HepG2 (cell line): ENCODE results near the gene SH3BP5. TPM values are rescaled to one million over a fixed set of nuclear protein-coding genes. Genes with fewer than 3 reads are reported as not detected.

Experiments
- ATAC-seq: fragments of 200-7000 bp; cut with Tn5 transposase; 3 replicates; pipeline ENCODE4 v1.9.1; 2020; ENCODE audit warnings: mild to moderate bottlenecking, moderate library complexity
- BruUV-seq: library from RNA; stranded (reverse); fragments of 400-500 nt; replicated peaks from 2 replicates; lab custom pipeline; 2021; lab: Mats Ljungman, UMichigan
- CTCF ChIA-PET: fragments of 300-600 bp; formaldehyde crosslinking; extraction: SDS; loops from one replicate; lab custom pipeline; 2021; ENCODE audit warnings: low total read pairs, inconsistent platforms, low intra/inter-chr PET ratio; lab: Yijun Ruan, JAX
- POLR2A ChIA-PET: fragments of 350-600 bp; sonication (Branson Sonifier 250); formaldehyde crosslinking; loops from one replicate; lab custom pipeline; 2020; ENCODE audit warnings: antibody characterized with exemption, inconsistent platforms; lab: Yijun Ruan, JAX
- DNase-seq: peaks from one replicate; pipeline ENCODE4 v3.0.0-alpha.2; 2015; ENCODE audit warnings: low spot score
- FAIRE-seq: peaks from 3 replicates; lab custom pipeline; 2011; peaks lifted over from hg19 to GRCh38; lab: Jason Lieb, UNC
- H2AFZ ChIP-seq: one replicate; pipeline ENCODE4 v1.6.1; 2011; ENCODE audit warnings: low read length, inconsistent platforms
- H3K27ac ChIP-seq: fragments of 300-600 bp; 3 replicates; pipeline ENCODE4 v1.8.0; 2011; ENCODE audit warnings: mixed run types, mild to moderate bottlenecking, mixed read lengths, low read length, inconsistent platforms; ENCODE audit not compliant: insufficient read depth; ENCODE audit errors: extremely low read length
- H3K27me3 ChIP-seq, 2 experiments: fragments of 200-600 bp in 1 of 2; 2 replicates in 1 of 2; 3 replicates in 1 of 2; pipeline versions ENCODE4 v1.6.0 to v1.8.0; 2011; ENCODE audit warnings: low read length in 2 of 2, mild to moderate bottlenecking in 2 of 2, moderate library complexity in 2 of 2, inconsistent platforms in 1 of 2; ENCODE audit not compliant: insufficient read depth in 2 of 2, control insufficient read depth in 1 of 2
- H3K36me3 ChIP-seq, 2 experiments: fragments of 200-600 bp in 1 of 2; replicated peaks in 1 of 2; 2 replicates in 1 of 2; 3 replicates in 1 of 2; pipeline versions ENCODE4 v1.5.1 to v1.8.0; 2011; ENCODE audit warnings: low read length in 2 of 2, inconsistent platforms in 1 of 2; ENCODE audit not compliant: insufficient read depth in 2 of 2, control insufficient read depth in 1 of 2
- H3K4me1 ChIP-seq: 2 replicates; pipeline ENCODE4 v1.5.1; 2012; ENCODE audit warnings: low read length, inconsistent platforms; ENCODE audit not compliant: insufficient read depth
- H3K4me2 ChIP-seq: 2 replicates; pipeline ENCODE4 v1.6.0; 2011; ENCODE audit warnings: low read depth, low read length, inconsistent platforms
- H3K4me3 ChIP-seq, 3 experiments: fragments of 200-600 bp in 1 of 3; sonication (generic), shearing (Covaris generic) in 1 of 3; replicated peaks in 1 of 3; 2 replicates each; pipeline ENCODE4 v1.5.1; 2011 to 2016; ENCODE audit warnings: low read length in 3 of 3, inconsistent platforms in 2 of 3, low read depth in 2 of 3, mild to moderate bottlenecking in 2 of 3, control low read depth in 1 of 3, mixed read lengths in 1 of 3; ENCODE audit not compliant: insufficient read depth in 1 of 3
- H3K79me2 ChIP-seq: one replicate; pipeline ENCODE4 v1.6.1; 2011; ENCODE audit warnings: low read length, inconsistent platforms; ENCODE audit not compliant: insufficient read depth
- H3K9ac ChIP-seq: 2 replicates; pipeline ENCODE4 v1.6.0; 2011; ENCODE audit warnings: mild to moderate bottlenecking, low read depth, low read length, inconsistent platforms; ENCODE audit not compliant: insufficient read depth
- H3K9me3 ChIP-seq: 2 replicates; pipeline ENCODE4 v1.5.1; 2012; ENCODE audit warnings: mild to moderate bottlenecking, low read length
- H4K20me1 ChIP-seq: 2 replicates; pipeline ENCODE4 v1.6.0; 2011; ENCODE audit warnings: inconsistent platforms, mild to moderate bottlenecking, low read length, moderate library complexity; ENCODE audit not compliant: insufficient read depth
- KDM4B ChIP-seq: sonication (generic); formaldehyde crosslinking; IDR thresholded peaks from 2 replicates; pipeline ENCODE4 v1.4.0; 2020; ENCODE audit warnings: missing genetic modification reagents
- KMT2B ChIP-seq: IDR thresholded peaks from 2 replicates; pipeline ENCODE4 v1.6.1; 2016; ENCODE audit warnings: missing genetic modification reagents, missing compliant biosample characterization
- MBNL3 ChIP-seq: fragments of 250-450 bp; sonication (Bioruptor Pico); conservative IDR thresholded peaks from 2 replicates; pipeline ENCODE4 v1.8.0; 2022; ENCODE audit warnings: mild to moderate bottlenecking, inconsistent platforms
- RARA ChIP-seq: IDR thresholded peaks from 2 replicates; pipeline ENCODE4 v1.6.1; 2016; ENCODE audit warnings: missing genetic modification reagents, missing compliant biosample characterization
- RELA ChIP-seq: sonication (generic); formaldehyde crosslinking; IDR thresholded peaks from 2 replicates; pipeline ENCODE4 v1.4.0; 2020; ENCODE audit warnings: missing genetic modification reagents
- SP1 ChIP-seq, 2 experiments: fragments of 450-650 bp in 1 of 2; sonication (generic) in 1 of 2; formaldehyde crosslinking in 1 of 2; IDR thresholded peaks; 2 replicates each; pipeline versions ENCODE4 v1.4.0 to v1.6.1; 2016 to 2020; ENCODE audit warnings: missing genetic modification reagents in 1 of 2
- ZNF296 ChIP-seq: sonication (generic); formaldehyde crosslinking; conservative IDR thresholded peaks from 2 replicates; pipeline ENCODE4 v1.5.0; 2020; ENCODE audit warnings: mild to moderate bottlenecking, missing genetic modification reagents
- ZNF891 ChIP-seq: sonication (generic); formaldehyde crosslinking; IDR thresholded peaks from 2 replicates; pipeline ENCODE4 v1.5.0; 2020; ENCODE audit warnings: mild to moderate bottlenecking, missing genetic modification reagents
- WGBS: methylation state at CpG from one replicate; pipeline ENCODE4 v1.1.6; 2017; ENCODE audit warnings: low lambda C conversion rate; 5-methylcytosine and 5-hydroxymethylcytosine counted together
- in situ Hi-C: cut with HindIII; loops from 2 replicates; pipeline ENCODE4 v1.10.0; 2017; ENCODE audit warnings: low pct_unique_long_range_greater_than_20kb; ENCODE audit not compliant: extremely low pct_ligation_motif_present
- intact Hi-C: fragments of 100-400 bp; cut with micrococcal nuclease; formaldehyde crosslinking; loops from one replicate; pipeline ENCODE4 v1.10.0; 2022; ENCODE audit not compliant: unreplicated experiment
- polyA plus RNA-seq, 8 experiments: library from polyadenylated mRNA; depleted of rRNA in 3 of 8; stranded (reverse) in 7 of 8; unstranded in 1 of 8; fragments of >200 nt; fragmentation: Illumina TruSeq in 4 of 8; extraction: Trizol in 4 of 8; gene quantifications; 2 replicates each; pipeline versions ENCODE4 v1.2.1 to v1.2.3, GENCODE V29; 2011 to 2016; ENCODE audit warnings: low read depth in 4 of 8, missing spikeins in 1 of 8, mixed read lengths in 1 of 8; ENCODE audit not compliant: insufficient read depth in 1 of 8
- total RNA-seq, 5 experiments: library from RNA; depleted of rRNA; stranded (reverse); fragments of >200 nt; fragmentation: Illumina TruSeq; extraction: Trizol; gene quantifications; 2 replicates each; pipeline ENCODE4 v1.2.3, GENCODE V29; 2016; ENCODE audit warnings: low read depth in 1 of 5
- TF ChIP-seq, protein P1 (sequence below): sonication (generic); formaldehyde crosslinking; conservative IDR thresholded peaks from 2 replicates; pipeline ENCODE4 v1.4.0; 2020; ENCODE audit warnings: missing genetic modification reagents
- TF ChIP-seq, protein P2 (sequence below), 2 experiments: fragments of 450-650 bp in 1 of 2; sonication (generic) in 1 of 2; formaldehyde crosslinking; IDR thresholded peaks; 2 replicates each; pipeline versions ENCODE4 v1.5.0 to v1.8.0; 2020 to 2022; ENCODE audit warnings: mild to moderate bottlenecking in 1 of 2, missing genetic modification reagents in 1 of 2
- TF ChIP-seq, protein P3 (sequence below): sonication (generic); formaldehyde crosslinking; IDR thresholded peaks from 2 replicates; pipeline ENCODE4 v1.9.0; 2022; ENCODE audit warnings: missing genetic modification reagents, mild to moderate bottlenecking, borderline replicate concordance
- TF ChIP-seq, protein P4 (sequence below): sonication (generic); formaldehyde crosslinking; IDR thresholded peaks from 2 replicates; pipeline ENCODE4 v1.5.1; 2020; ENCODE audit warnings: missing genetic modification reagents, mild to moderate bottlenecking, borderline replicate concordance

The SH3BP5 gene
- total and polyA plus RNA-seq, 2 of the 13 experiments (the other 11 are each of a cell fraction or from before 2014, with no cell fraction given): 0.09 to 0.16 TPM

DNA sequence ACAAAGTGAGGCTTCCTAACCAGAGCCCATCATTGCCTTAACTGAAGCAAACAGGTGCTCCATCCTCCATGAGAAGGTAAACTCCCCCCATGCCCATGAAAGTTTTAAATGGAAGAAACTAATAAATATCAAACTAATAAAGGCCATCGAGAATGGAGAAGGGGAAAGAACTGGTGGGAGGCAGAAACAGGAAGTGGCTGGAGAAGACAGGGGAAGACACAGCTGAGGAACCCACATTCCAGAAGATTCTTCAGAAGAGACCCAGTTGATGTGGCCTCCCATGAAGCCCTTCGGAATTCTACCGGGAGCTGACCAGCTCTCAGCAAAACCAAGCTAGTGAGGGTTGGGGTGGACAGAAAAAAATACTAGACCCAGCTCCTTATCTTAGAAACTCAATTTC lies 41.6 kb downstream of the SH3BP5 start:
- Histone ChIP-seq H4K20me1 (no peaks in the 10 kb centered on the region), H3K4me2 (no peak overlapping the region), H2AFZ (no peak overlapping the region), H3K4me1 (no peaks in the 10 kb centered on the region), H3K79me2 (no peaks in the 10 kb centered on the region), H3K9ac (no peak overlapping the region), H3K9me3 (no peaks in the 10 kb centered on the region), H3K27ac (no peak overlapping the region), H3K4me3 (no peak overlapping the region), H3K36me3 (no peaks in the 10 kb centered on the region), H3K27me3 (no peaks in the 10 kb centered on the region)
- WGBS: 71% methylated on average over 3 of the region's 3 CpGs
- FAIRE-seq: no peak
- in situ Hi-C loops: no loop called here
- ChIA-PET POLR2A (no interaction called here), CTCF (no interaction called here)
- ATAC-seq: no peak
- intact Hi-C loops: no loop called here
- BruUV-seq: no TSS peak
- no peak for DNase-seq
- TF ChIP-seq RELA (CRISPR knock-in tag) (no peak), ZNF891 (CRISPR knock-in tag) (no peak), RARA (CRISPR knock-in tag) (no peak), MBNL3 (CRISPR knock-in tag) (no peak), KDM4B (CRISPR knock-in tag) (no peak), ZNF296 (CRISPR knock-in tag) (no peak), KMT2B (CRISPR knock-in tag) (no peak), SP1 (IDR thresholded peaks at IDR 0.05) (no peak), SP1 (CRISPR knock-in tag; IDR thresholded peaks at IDR 0.05) (no peak)
- TF ChIP-seq, protein P1, sequence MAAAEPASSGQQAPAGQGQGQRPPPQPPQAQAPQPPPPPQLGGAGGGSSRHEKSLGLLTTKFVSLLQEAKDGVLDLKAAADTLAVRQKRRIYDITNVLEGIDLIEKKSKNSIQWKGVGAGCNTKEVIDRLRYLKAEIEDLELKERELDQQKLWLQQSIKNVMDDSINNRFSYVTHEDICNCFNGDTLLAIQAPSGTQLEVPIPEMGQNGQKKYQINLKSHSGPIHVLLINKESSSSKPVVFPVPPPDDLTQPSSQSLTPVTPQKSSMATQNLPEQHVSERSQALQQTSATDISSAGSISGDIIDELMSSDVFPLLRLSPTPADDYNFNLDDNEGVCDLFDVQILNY (CRISPR knock-in tag): no peak
- TF ChIP-seq, protein P2, sequence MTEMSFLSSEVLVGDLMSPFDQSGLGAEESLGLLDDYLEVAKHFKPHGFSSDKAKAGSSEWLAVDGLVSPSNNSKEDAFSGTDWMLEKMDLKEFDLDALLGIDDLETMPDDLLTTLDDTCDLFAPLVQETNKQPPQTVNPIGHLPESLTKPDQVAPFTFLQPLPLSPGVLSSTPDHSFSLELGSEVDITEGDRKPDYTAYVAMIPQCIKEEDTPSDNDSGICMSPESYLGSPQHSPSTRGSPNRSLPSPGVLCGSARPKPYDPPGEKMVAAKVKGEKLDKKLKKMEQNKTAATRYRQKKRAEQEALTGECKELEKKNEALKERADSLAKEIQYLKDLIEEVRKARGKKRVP (CRISPR knock-in tag; IDR thresholded peaks at IDR 0.05): no peak
- TF ChIP-seq, protein P3, sequence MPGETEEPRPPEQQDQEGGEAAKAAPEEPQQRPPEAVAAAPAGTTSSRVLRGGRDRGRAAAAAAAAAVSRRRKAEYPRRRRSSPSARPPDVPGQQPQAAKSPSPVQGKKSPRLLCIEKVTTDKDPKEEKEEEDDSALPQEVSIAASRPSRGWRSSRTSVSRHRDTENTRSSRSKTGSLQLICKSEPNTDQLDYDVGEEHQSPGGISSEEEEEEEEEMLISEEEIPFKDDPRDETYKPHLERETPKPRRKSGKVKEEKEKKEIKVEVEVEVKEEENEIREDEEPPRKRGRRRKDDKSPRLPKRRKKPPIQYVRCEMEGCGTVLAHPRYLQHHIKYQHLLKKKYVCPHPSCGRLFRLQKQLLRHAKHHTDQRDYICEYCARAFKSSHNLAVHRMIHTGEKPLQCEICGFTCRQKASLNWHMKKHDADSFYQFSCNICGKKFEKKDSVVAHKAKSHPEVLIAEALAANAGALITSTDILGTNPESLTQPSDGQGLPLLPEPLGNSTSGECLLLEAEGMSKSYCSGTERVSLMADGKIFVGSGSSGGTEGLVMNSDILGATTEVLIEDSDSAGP (CRISPR knock-in tag): no peak
- TF ChIP-seq, protein P4, sequence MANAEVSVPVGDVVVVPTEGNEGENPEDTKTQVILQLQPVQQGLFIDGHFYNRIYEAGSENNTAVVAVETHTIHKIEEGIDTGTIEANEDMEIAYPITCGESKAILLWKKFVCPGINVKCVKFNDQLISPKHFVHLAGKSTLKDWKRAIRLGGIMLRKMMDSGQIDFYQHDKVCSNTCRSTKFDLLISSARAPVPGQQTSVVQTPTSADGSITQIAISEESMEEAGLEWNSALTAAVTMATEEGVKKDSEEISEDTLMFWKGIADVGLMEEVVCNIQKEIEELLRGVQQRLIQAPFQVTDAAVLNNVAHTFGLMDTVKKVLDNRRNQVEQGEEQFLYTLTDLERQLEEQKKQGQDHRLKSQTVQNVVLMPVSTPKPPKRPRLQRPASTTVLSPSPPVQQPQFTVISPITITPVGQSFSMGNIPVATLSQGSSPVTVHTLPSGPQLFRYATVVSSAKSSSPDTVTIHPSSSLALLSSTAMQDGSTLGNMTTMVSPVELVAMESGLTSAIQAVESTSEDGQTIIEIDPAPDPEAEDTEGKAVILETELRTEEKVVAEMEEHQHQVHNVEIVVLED (CRISPR knock-in tag): no peak
